ENCODE data around the gene UTS2B. TPM values are rescaled to one million over a fixed set of nuclear protein-coding genes. Genes with fewer than 3 reads are reported as not detected.

The UTS2B gene
- total and polyA plus RNA-seq, 2 of the 4 experiments (the other 2 are of a cell fraction): 0.72 to 0.79 TPM

DNA sequence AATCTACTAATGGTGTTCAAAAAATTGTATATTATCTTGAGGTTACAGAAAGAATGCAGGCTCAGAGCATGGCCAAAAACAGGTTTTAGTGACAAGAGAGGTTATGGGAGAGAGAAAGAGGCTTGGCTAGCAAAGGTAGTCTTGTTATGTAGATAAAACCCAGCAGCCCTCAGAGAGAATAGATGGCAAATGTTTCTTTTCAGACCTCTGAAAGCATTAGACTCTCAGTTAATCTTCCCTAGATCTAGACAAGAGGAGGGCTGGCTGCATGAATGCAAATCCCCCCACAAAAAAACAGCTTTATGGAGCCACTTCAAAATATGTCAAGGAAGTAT is 69.1 kb downstream of the UTS2B start:
- Histone ChIP-seq H3K27ac (ENCODE audit: insufficient read depth, low read length) (no peak overlapping the region), H3K4me3 (ENCODE audit: insufficient read depth, low read depth, low read length) (no peak overlapping the region), H2BK20ac (ENCODE audit: low read depth, low read length) (no peak overlapping the region), H3K4me2 (ENCODE audit: low read depth, low read length) (no peak overlapping the region), H3K23ac (ENCODE audit: low read depth, low read length) (no peak overlapping the region), H3K4ac (ENCODE audit: low read depth, low read length) (no peak overlapping the region), H3K14ac (replicated peaks; ENCODE audit: low read depth, low read length) (no peak overlapping the region), H4K91ac (ENCODE audit: insufficient read depth, low read depth, low read length) (no peak overlapping the region), H4K5ac (ENCODE audit: low read depth, low read length) (no peak overlapping the region), H3K27me3 (ENCODE audit: control insufficient read depth, insufficient read depth, low read length) (no peaks in the 10 kb centered on the region), H2BK5ac (ENCODE audit: low read depth, low read length, poor library complexity, severe bottlenecking) (no peak overlapping the region), H2AK9ac (replicated peaks; ENCODE audit: low read depth, low read length, poor library complexity) (no peak overlapping the region), H3K56ac (ENCODE audit: extremely low read depth, insufficient read depth, low read length) (no peak overlapping the region), H4K8ac (ENCODE audit: low read depth in 2 of 2, low read length in 2 of 2) (no peak overlapping the region), H2BK15ac (ENCODE audit: low read depth, low read length) (no peak overlapping the region), H2AFZ (replicated peaks; ENCODE audit: low read length, poor library complexity) (no peak overlapping the region), H3K4me1 (ENCODE audit: control insufficient read depth, insufficient read depth, low read length) (no peaks in the 10 kb centered on the region), H3K9me1 (ENCODE audit: insufficient read depth, low read length) (no peaks in the 10 kb centered on the region), H4K20me1 (ENCODE audit: insufficient read depth, low read length) (no peaks in the 10 kb centered on the region), H3K36me3 (ENCODE audit: control insufficient read depth, insufficient read depth, low read length) (no peaks in the 10 kb centered on the region), H2BK120ac (ENCODE audit: low read depth, low read length) (no peak overlapping the region), H3K18ac (ENCODE audit: low read depth, low read length) (no peak overlapping the region), H3K79me1 (ENCODE audit: low read depth in 1 of 2, low read length in 2 of 2) (no peaks in the 10 kb centered on the region), H2AK5ac (ENCODE audit: low read depth, low read length) (no peak overlapping the region), H3K9me3 (ENCODE audit: control insufficient read depth, insufficient read depth, low read length) (no peaks in the 10 kb centered on the region), H3K9ac (ENCODE audit: low read depth, low read length) (no peak overlapping the region)
- DNase-seq (no peak), ATAC-seq (ENCODE audit: low read depth) (no peak)
- ChIA-PET POLR2A (ENCODE audit: unreplicated experiment) (no interaction called here), CTCF (no interaction called here)
- TF ChIP-seq, protein P1, sequence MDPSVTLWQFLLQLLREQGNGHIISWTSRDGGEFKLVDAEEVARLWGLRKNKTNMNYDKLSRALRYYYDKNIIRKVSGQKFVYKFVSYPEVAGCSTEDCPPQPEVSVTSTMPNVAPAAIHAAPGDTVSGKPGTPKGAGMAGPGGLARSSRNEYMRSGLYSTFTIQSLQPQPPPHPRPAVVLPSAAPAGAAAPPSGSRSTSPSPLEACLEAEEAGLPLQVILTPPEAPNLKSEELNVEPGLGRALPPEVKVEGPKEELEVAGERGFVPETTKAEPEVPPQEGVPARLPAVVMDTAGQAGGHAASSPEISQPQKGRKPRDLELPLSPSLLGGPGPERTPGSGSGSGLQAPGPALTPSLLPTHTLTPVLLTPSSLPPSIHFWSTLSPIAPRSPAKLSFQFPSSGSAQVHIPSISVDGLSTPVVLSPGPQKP (IDR thresholded peaks at IDR 0.05; ENCODE audit: borderline replicate concordance, low read depth, low read length): no peak
- in situ Hi-C loops (cut with MboI; ENCODE audit: low sequenced_read_pairs) (no loop called here), intact Hi-C loops (cut with micrococcal nuclease) (no loop called here), dilution Hi-C loops (cut with HindIII; ENCODE audit: low sequenced_read_pairs, unreplicated experiment) (no loop called here)
- no TSS peak for BruUV-seq (replicated peaks)

All from IMR-90 (cell line).